Fibroblast of pulmonary artery (primary cell): ENCODE data around the gene FIGN.

Experiments used
- DNase-seq: peaks from one replicate; pipeline ENCODE4 v3.0.0-alpha.2; 2010; ENCODE audit warnings: low read depth
- H3K4me3 ChIP-seq: replicated peaks from 2 replicates; pipeline ENCODE4 v1.5.1; 2011; ENCODE audit warnings: low read depth, mild to moderate bottlenecking, control low read depth, low read length, moderate library complexity
- CTCF ChIP-seq: IDR thresholded peaks from 2 replicates; pipeline ENCODE4 v1.5.1; 2011; ENCODE audit warnings: mild to moderate bottlenecking, control low read depth, low read length, inconsistent platforms; ENCODE audit errors: missing control alignments

The FIGN gene

GRCh38 chr2:163773276-163773675 lies 37.5 kb upstream of the FIGN start:
- no peak overlapping the region for H3K4me3 ChIP-seq
- DNase-seq, result no peak
- no peak for TF ChIP-seq CTCF

GRCh38 chr2:163771596-163771995 lies 35.8 kb upstream of the FIGN start:
- no peak overlapping the region for H3K4me3 ChIP-seq
- TF ChIP-seq CTCF, result no peak
- no peak for DNase-seq

GRCh38 chr2:163768881-163769695 lies 33.3 kb upstream of the FIGN start:
- DNase-seq, result no peak
- TF ChIP-seq CTCF, result no peak
- H3K4me3 ChIP-seq, result no peak overlapping the region

- TF ChIP-seq CTCF, result no peak
- no peak for DNase-seq
- no peak overlapping the region for H3K4me3 ChIP-seq
Measured at GRCh38 chr2:163767097-163767496, 31.3 kb upstream of the FIGN start.

GRCh38 chr2:163764566-163764965 lies 28.8 kb upstream of the FIGN start:
- TF ChIP-seq CTCF, result no peak
- no peak for DNase-seq

GRCh38 chr2:163759013-163759412 lies 23.2 kb upstream of the FIGN start:
- no peak for DNase-seq
- H3K4me3 ChIP-seq, result no peak overlapping the region
- no peak for TF ChIP-seq CTCF

More at GRCh38 chr2:163764566-163764965, 28.8 kb upstream of the FIGN start:
- H3K4me3 ChIP-seq, result no peak overlapping the region

- no peak overlapping the region for H3K4me3 ChIP-seq
- TF ChIP-seq CTCF, result no peak
- DNase-seq, result no peak
Measured at GRCh38 chr2:163757814-163758213, 22.0 kb upstream of the FIGN start.
